Mucosa of rectum (tissue), 2 donors: ENCODE measurements around the gene PIK3C2A.
A peak's percentile ranks its signal among the peaks of the same experiment; 100 is the strongest.

Experiments
- H3K27ac ChIP-seq, 2 donors: one replicate each; pipeline ENCODE4 v1.7.0; 2013; ENCODE audit warnings: inconsistent platforms in 2 of 2, low read depth in 2 of 2, low read length in 2 of 2
- H3K27me3 ChIP-seq, 2 donors: one replicate each; pipeline ENCODE4 v1.7.0; 2013; ENCODE audit warnings: low read length in 2 of 2; ENCODE audit not compliant: control insufficient read depth in 2 of 2, insufficient read depth in 2 of 2
- H3K36me3 ChIP-seq, 2 donors: one replicate each; pipeline ENCODE4 v1.7.0; 2013; ENCODE audit warnings: low read length in 2 of 2; ENCODE audit not compliant: control insufficient read depth in 2 of 2, insufficient read depth in 2 of 2
- H3K4me1 ChIP-seq, 2 donors: one replicate each; pipeline ENCODE4 v1.7.0; 2013; ENCODE audit warnings: low read length in 2 of 2, mild to moderate bottlenecking in 1 of 2; ENCODE audit not compliant: control insufficient read depth in 2 of 2, insufficient read depth in 2 of 2
- H3K4me3 ChIP-seq, 2 donors: one replicate each; pipeline ENCODE4 v1.7.0; 2013; ENCODE audit warnings: low read length in 2 of 2
- H3K9ac ChIP-seq, 2 donors: one replicate each; pipeline ENCODE4 v1.7.0; 2013; ENCODE audit warnings: low read length in 2 of 2, low read depth in 1 of 2, mild to moderate bottlenecking in 1 of 2
- H3K9me3 ChIP-seq, 2 donors: one replicate each; pipeline ENCODE4 v1.7.0; 2013; ENCODE audit warnings: low read length in 2 of 2; ENCODE audit not compliant: control insufficient read depth in 2 of 2
- donor health status: healthy.
- donor health status: Normal muscosa, but diverticular disease.

The PIK3C2A gene

GRCh38 chr11:17179970-17180369 lies 27.8 kb downstream of the PIK3C2A start:
- Histone ChIP-seq H3K27ac (no peak overlapping the region), H3K36me3 (peaks cover 0 to 3% of the 10 kb centered on the region in 2 donors), H3K9ac (no peak overlapping the region), H3K4me3 (no peak overlapping the region), H3K4me1 (no peaks in the 10 kb centered on the region), H3K9me3 (no peaks in the 10 kb centered on the region), H3K27me3 (no peaks in the 10 kb centered on the region)

GRCh38 chr11:17173332-17173731 lies 34.5 kb downstream of the PIK3C2A start:
- Histone ChIP-seq H3K27ac (no peak overlapping the region), H3K4me3 (no peak overlapping the region), H3K9ac (no peak overlapping the region), H3K4me1 (peaks cover 0 to 2% of the 10 kb centered on the region in 2 donors), H3K27me3 (no peaks in the 10 kb centered on the region), H3K9me3 (no peaks in the 10 kb centered on the region), H3K36me3 (peaks cover 4 to 6% of the 10 kb centered on the region in 2 donors)

DNA sequence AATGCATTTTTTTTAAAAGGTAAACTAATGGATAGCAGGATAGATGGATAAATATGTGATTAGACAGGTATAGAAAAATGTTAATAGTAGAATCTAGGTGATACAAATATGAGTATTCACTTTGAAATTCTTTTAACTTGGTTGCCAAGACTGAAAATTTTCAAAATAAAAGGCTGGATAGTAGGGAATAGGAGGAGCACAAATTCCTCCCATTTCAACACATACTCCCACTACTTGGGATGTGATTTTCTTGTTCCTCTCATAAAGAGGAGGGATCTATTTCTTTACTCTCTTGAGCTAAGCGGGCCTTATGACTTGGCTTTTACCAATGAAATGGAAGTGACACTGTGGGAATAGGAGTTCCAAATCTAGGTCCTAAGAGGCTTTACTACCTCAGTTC lies 35.9 kb downstream of the PIK3C2A start:
- Histone ChIP-seq H3K9me3 (no peaks in the 10 kb centered on the region), H3K27me3 (no peaks in the 10 kb centered on the region), H3K9ac (no peak overlapping the region), H3K36me3 (peaks cover 4 to 6% of the 10 kb centered on the region in 2 donors), H3K27ac (no peak overlapping the region), H3K4me3 (no peak overlapping the region), H3K4me1 (peaks cover 0 to 2% of the 10 kb centered on the region in 2 donors)

DNA sequence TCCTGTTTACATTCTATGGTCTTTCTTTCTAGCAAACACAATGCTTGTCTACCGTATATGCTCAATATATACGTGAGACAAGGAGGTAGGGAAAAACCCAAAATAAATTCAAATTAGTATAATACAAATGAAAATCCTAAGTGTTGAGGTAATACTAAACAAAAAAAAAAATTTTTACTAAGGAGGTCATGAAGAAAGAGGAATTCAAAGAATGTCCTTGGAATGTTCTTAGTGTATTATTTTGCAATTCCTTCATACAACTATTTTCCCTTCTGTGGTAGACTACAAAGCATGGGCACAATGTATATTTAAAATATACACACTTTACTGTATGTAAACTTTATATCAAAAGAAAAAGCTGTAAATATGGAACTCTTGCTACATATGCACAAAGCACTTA lies 36.4 kb downstream of the PIK3C2A start:
- no peaks in the 10 kb centered on the region for H3K27me3 ChIP-seq
- no peak overlapping the region for H3K27ac ChIP-seq
- no peak overlapping the region for H3K9ac ChIP-seq
- H3K4me3 ChIP-seq, result no peak overlapping the region
- H3K4me1 ChIP-seq, result peaks cover 0 to 2% of the 10 kb centered on the region in 2 donors
- H3K9me3 ChIP-seq, result no peaks in the 10 kb centered on the region
- H3K36me3 ChIP-seq, result peaks cover 4 to 6% of the 10 kb centered on the region in 2 donors

DNA sequence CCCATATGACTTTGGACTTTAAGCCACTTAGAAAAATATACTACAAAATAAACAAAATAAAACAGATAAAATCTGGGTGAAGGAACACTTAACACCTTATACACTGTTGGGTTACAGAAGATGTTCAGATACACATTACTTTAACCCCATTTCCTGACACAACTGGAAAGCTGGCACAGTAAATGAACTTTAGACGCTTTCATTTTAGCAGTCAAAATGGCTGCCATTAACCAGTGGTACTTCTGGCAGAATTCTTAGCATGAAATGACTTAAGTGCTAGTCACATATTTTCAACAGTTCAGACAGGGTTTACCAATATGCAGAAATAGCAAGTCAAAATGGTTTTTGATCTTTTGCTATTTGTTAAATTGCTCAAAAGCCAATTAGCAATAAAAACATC lies 37.9 kb downstream of the PIK3C2A start:
- H3K4me3 ChIP-seq, result no peak overlapping the region
- peaks cover 5 to 6% of the 10 kb centered on the region in 2 donors for H3K4me1 ChIP-seq
- peaks cover 4 to 6% of the 10 kb centered on the region in 2 donors for H3K36me3 ChIP-seq
- H3K27me3 ChIP-seq, result no peaks in the 10 kb centered on the region
- no peak overlapping the region for H3K9ac ChIP-seq
- H3K27ac ChIP-seq, result no peak overlapping the region
- no peaks in the 10 kb centered on the region for H3K9me3 ChIP-seq

GRCh38 chr11:17165247-17165890 lies 42.4 kb downstream of the PIK3C2A start:
- Histone ChIP-seq H3K36me3 (peaks cover 4 to 6% of the 10 kb centered on the region in 2 donors), H3K27ac (no peak overlapping the region), H3K9me3 (no peaks in the 10 kb centered on the region), H3K9ac (no peak overlapping the region), H3K4me1 (peaks cover 5 to 15% of the 10 kb centered on the region in 2 donors), H3K4me3 (no peak overlapping the region), H3K27me3 (no peaks in the 10 kb centered on the region)

- H3K9me3 ChIP-seq, result no peaks in the 10 kb centered on the region
- H3K9ac ChIP-seq, result no peak overlapping the region
- no peaks in the 10 kb centered on the region for H3K27me3 ChIP-seq
- H3K4me3 ChIP-seq, result no peak overlapping the region
- H3K4me1 ChIP-seq, result peaks cover 3 to 15% of the 10 kb centered on the region in 2 donors
- H3K36me3 ChIP-seq, result peaks cover 4 to 6% of the 10 kb centered on the region in 2 donors
- H3K27ac ChIP-seq, result peak overlapping the region in 1 of 2 donors; percentile 21
Measured at GRCh38 chr11:17164361-17165246, 43.2 kb downstream of the PIK3C2A start.

DNA sequence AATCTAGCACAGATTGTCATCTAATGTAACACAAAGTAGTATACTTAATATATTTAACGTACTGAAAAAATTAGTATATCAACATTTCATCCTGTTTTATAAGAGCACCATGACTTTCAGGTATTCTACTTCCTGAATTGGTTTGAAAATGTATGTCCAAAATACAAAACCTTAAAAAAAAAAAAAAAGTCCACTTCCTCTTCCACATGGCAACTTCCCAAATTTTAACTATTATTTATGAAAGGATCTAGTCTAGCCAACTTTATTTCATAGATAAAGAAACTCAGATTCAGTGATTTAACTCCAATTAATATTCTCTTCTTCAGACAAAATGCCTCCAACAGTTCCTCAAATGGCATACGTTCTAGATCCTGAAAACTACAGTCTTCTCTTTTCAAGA lies 44.0 kb downstream of the PIK3C2A start:
- Histone ChIP-seq H3K4me1 (peaks cover 3 to 15% of the 10 kb centered on the region in 2 donors), H3K4me3 (no peak overlapping the region), H3K36me3 (peaks cover 1 to 2% of the 10 kb centered on the region in 2 donors), H3K9ac (no peak overlapping the region), H3K27me3 (no peaks in the 10 kb centered on the region), H3K9me3 (no peaks in the 10 kb centered on the region), H3K27ac (no peak overlapping the region)

DNA sequence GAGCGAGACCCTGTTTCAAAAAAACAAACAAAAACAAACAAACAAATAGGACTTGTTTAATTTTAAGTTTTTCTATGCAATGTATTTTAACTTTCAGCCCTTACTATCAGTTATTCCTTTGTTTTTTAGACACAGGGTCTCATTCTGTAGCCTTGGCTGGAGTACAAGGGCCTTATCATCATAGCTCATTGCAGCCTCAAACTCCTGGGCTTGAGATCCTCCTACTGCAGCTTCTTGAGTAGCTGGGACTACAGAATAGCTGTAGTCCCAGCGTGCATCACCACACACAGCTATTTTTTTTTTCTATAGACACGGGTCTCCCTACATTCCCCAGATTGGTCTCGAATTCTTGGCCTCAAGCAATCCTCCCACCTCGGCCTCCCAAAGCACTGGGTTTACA lies 44.5 kb downstream of the PIK3C2A start:
- no peak overlapping the region for H3K27ac ChIP-seq
- no peaks in the 10 kb centered on the region for H3K36me3 ChIP-seq
- no peak overlapping the region for H3K4me3 ChIP-seq
- H3K4me1 ChIP-seq, result peaks cover 3 to 15% of the 10 kb centered on the region in 2 donors
- no peak overlapping the region for H3K9ac ChIP-seq
- H3K9me3 ChIP-seq, result no peaks in the 10 kb centered on the region
- no peaks in the 10 kb centered on the region for H3K27me3 ChIP-seq

- H3K4me1 ChIP-seq, result peaks cover 3 to 15% of the 10 kb centered on the region in 2 donors
Measured at GRCh38 chr11:17162376-17162775, 45.4 kb downstream of the PIK3C2A start.

More at GRCh38 chr11:17162376-17162775, 45.4 kb downstream of the PIK3C2A start:
- Histone ChIP-seq H3K4me3 (no peak overlapping the region), H3K27ac (peak overlapping the region in 1 of 2 donors; percentile 35), H3K9ac (no peak overlapping the region), H3K9me3 (no peaks in the 10 kb centered on the region), H3K36me3 (no peaks in the 10 kb centered on the region), H3K27me3 (no peaks in the 10 kb centered on the region)
